D341Med (cell line): Measurements from ENCODE around the gene KDM4E.

ENCODE experiments used
- DNase-seq: peaks from one replicate; pipeline ENCODE4 v3.0.0; 2012; ENCODE audit warnings: low spot score

Gene KDM4E

GRCh38 chr11:95050595-95051202 is 25.6 kb downstream of the KDM4E start:
- no peak for DNase-seq

DNA sequence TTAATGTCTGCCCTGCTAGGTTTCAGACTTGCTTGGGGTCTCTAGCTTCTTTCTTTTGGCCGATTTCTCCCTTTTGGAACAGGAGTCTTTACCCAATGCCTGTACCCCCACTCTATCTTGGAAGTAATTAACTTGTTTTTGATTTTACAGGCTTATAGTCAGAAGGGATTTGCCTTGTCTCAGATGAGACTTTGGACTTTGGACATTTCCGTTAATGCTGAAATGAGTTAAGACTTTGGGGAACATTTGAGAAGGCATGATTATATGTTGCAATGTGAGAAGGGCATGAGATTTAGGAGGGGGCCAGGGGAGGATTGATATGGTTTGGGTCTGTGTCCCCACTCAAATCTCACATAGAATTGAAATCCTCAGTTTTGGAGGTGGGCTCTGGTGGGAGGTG is 29.3 kb downstream of the KDM4E start:
- no peak for DNase-seq

GRCh38 chr11:95055283-95055897 is 30.3 kb downstream of the KDM4E start:
- DNase-seq: no peak

- DNase-seq: no peak
Observed at GRCh38 chr11:95057959-95058358, 32.9 kb downstream of the KDM4E start.

GRCh38 chr11:95058621-95059020 is 33.6 kb downstream of the KDM4E start:
- DNase-seq: no peak

- no peak for DNase-seq
Observed at GRCh38 chr11:95059046-95059445, 34.0 kb downstream of the KDM4E start.

DNA sequence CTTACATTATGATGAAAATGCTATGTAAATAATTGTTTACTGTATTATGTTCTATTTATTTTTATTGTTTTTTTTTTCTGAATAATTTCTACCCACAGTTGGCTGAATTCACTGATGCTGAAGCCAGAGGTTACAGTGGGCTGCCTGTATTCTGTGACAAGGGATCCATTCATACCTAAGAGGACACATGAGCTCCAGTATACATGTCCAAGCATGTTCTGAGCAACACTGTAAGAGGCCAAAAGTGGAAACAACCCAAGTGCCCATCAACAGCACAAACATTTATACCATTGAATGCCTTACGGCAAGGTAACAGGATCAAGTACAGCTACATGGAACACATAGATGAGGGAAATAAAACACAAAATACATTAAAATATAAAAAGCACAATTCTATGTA is 40.3 kb downstream of the KDM4E start:
- no peak for DNase-seq

GRCh38 chr11:95066716-95067038 is 41.6 kb downstream of the KDM4E start, which contains the start of gene SRSF8:
Gene SRSF8, plus strand, starts transcription at chr11:95066919. Its CDS starts 308 bp downstream, at chr11:95067227.
- DNase-seq: no peak

DNA sequence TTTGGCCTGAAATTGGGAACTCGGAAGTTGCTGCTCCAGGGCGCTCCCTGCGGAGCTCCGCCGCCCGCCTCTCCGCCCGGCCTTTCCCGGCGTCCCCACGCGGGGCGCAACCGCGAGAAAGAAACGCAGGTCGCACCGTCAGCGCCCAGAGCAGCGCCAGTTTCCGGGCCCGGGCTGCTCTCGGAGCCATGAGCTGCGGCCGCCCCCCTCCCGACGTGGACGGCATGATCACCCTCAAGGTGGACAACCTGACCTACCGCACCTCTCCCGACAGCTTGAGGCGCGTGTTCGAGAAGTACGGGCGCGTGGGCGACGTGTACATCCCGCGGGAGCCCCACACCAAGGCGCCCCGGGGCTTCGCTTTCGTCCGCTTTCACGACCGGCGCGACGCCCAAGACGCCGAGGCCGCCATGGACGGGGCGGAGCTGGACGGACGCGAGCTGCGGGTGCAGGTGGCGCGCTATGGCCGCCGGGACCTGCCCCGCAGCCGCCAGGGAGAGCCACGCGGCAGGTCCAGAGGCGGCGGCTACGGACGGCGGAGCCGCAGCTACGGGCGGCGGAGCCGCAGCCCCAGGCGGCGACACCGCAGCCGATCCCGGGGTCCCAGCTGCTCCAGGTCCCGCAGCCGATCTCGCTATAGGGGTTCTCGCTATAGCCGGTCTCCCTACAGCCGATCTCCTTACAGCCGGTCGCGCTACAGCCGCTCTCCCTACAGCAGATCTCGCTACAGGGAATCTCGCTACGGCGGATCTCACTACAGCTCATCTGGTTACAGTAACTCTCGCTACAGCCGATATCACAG is 42.2 kb downstream of the KDM4E start:
- DNase-seq: peak; percentile 79

GRCh38 chr11:95067841-95068219 is 42.8 kb downstream of the KDM4E start:
- DNase-seq: no peak

GRCh38 chr11:95068549-95068948 is 43.5 kb downstream of the KDM4E start:
- peak; percentile 73 for DNase-seq

DNA sequence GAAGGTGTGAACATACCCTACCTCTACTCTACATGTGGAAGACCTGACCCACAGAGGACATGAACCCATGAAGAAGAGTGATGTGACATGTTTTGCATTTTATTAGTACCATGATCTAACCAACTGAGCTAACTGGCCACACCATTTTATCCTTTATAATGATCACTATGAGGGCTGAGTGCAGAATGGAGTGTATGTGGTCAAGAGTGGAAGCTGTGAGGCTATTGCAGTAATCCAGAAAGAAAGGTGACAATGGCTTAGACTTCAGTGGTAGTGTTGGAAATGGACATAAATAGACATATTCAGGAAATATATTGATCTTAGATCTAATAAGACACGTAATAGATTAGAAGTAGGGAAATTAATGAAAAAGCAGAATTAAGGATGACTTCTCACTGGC is 45.4 kb downstream of the KDM4E start:
- DNase-seq: no peak

DNA sequence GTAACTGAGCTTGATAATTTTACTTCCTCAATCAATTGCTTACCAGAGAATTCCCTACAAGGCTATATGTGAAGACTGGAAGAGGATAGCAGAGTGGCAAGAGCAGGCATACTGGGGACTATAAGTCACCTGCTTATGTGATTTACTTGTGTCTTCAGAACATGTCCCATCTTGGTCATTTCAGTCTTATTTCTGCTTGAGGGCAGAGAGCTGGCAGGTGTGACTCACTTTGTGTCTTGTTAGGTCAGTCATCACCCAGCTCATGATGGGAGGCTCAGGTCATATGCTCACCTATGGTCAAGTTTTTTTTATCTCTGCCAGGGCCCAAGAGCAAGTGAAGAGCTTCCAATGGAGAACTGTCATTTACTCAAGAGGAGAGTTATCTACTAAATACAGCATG is 47.9 kb downstream of the KDM4E start:
- no peak for DNase-seq

- DNase-seq: no peak
Observed at GRCh38 chr11:95074792-95075563, 49.9 kb downstream of the KDM4E start.

DNA sequence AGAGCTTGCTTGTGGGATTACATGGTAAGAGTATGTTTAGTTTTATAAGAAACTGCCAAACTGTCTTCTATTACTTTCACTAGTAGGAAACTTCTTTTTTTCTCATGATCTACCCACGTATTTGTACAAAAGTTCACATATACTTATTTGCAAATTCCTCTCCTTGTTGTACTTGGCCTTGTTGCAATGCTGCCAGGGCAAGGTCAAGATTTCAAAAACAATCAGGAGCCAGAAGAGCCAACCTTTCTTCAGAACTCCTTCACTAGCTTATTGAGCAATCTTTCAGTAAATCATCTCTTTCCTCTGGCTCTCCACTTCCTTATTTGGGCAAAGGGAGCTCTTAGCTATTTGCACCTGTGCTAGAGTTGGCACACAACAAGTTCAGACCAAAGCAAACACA is 51.4 kb downstream of the KDM4E start:
- no peak for DNase-seq

GRCh38 chr11:95076981-95077380 is 51.9 kb downstream of the KDM4E start:
- DNase-seq: no peak
